ENCODE measurements around the gene STK33. TPM values are rescaled to one million over a fixed set of nuclear protein-coding genes. Genes with fewer than 3 reads are reported as not detected.

STK33 gene
- total RNA-seq, 1 experiment from 2014 or later: 10.9 TPM

- Histone ChIP-seq H3K27me3 (ENCODE audit: insufficient read depth, low read length) (no peaks in the 10 kb centered on the region), H3K4me1 (ENCODE audit: control insufficient read depth in 1 of 2, insufficient read depth in 2 of 2, low read length in 2 of 2) (no peaks in the 10 kb centered on the region), H3K36me3 (ENCODE audit: control insufficient read depth in 1 of 2, insufficient read depth in 2 of 2, low read length in 2 of 2) (peaks cover 0 to 1% of the 10 kb centered on the region in 2 experiments; a peak in 1 of 4 replicates), H3K4me3 (replicated peaks in 1 of 2; ENCODE audit: low read depth in 1 of 2, low read length in 2 of 2) (no peak overlapping the region), H3K27ac (ENCODE audit: low read depth, low read length) (no peak overlapping the region), H3K9me2 (ENCODE audit: insufficient read depth) (no peaks in the 10 kb centered on the region), H3K79me2 (ENCODE audit: insufficient read depth, low read length) (no peaks in the 10 kb centered on the region), H2AFZ (ENCODE audit: low read depth, low read length, poor library complexity, severe bottlenecking) (no peak overlapping the region), H3K9ac (ENCODE audit: low read length) (no peak overlapping the region), H3K9me3 (ENCODE audit: control insufficient read depth in 1 of 2, insufficient read depth in 1 of 2, low read depth in 1 of 2, low read length in 2 of 2) (no peaks in the 10 kb centered on the region), H4K20me1 (ENCODE audit: insufficient read depth) (no peaks in the 10 kb centered on the region; the same call in 1 of the 2 replicates), H3K4me2 (ENCODE audit: low read length) (no peak overlapping the region)
- ChIA-PET CTCF (no interaction called here), RAD21 (ENCODE audit: low non-redundant PET in 1 of 2, low total read pairs in 2 of 2, uncharacterized antibody in 2 of 2, unreplicated experiment in 2 of 2) (no interaction called here), POLR2A (no interaction called here)
- no peak for DNase-seq (ENCODE audit: low read depth, low spot score)
- intact Hi-C loops (cut with micrococcal nuclease): no loop called here
- TF ChIP-seq ELF1 (IDR thresholded peaks at IDR 0.05; ENCODE audit: borderline replicate concordance, low read depth): no peak
- TF ChIP-seq ZFX (IDR thresholded peaks at IDR 0.05): no peak
- no peak for TF ChIP-seq SRF (IDR thresholded peaks at IDR 0.05; ENCODE audit: low read depth)
- TF ChIP-seq POLR2A (IDR thresholded peaks at IDR 0.05; ENCODE audit: borderline replicate concordance, extremely low read depth, insufficient read depth, insufficient read length): no peak
- TF ChIP-seq ATF3 (IDR thresholded peaks at IDR 0.05): no peak
- TF ChIP-seq JUND (IDR thresholded peaks at IDR 0.05): no peak
- TF ChIP-seq ZBTB33 (IDR thresholded peaks at IDR 0.05; ENCODE audit: extremely low read depth, insufficient replicate concordance, low read length): no peak
- BruUV-seq (replicated peaks): no TSS peak
- no peak for ATAC-seq
These were observed 164.5 kb downstream of the STK33 start for GRCh38 chr11:8429483-8429882.

GRCh38 chr11:8426076-8426475 lies 168.0 kb downstream of the STK33 start:
- no peak for TF ChIP-seq FOSL1 (IDR thresholded peaks at IDR 0.05; ENCODE audit: low read depth)
- no peak for TF ChIP-seq EZH2 (IDR thresholded peaks at IDR 0.05)
- TF ChIP-seq SRF (IDR thresholded peaks at IDR 0.05; ENCODE audit: low read depth): no peak
- TF ChIP-seq ZBTB33 (IDR thresholded peaks at IDR 0.05; ENCODE audit: extremely low read depth, insufficient replicate concordance, low read length): no peak
- no peak for TF ChIP-seq ELF1 (IDR thresholded peaks at IDR 0.05; ENCODE audit: borderline replicate concordance, low read depth)
- TF ChIP-seq YY1 (IDR thresholded peaks at IDR 0.05; ENCODE audit: extremely low read depth, insufficient replicate concordance, low read depth, low read length): no peak
- TF ChIP-seq EGR1 (IDR thresholded peaks at IDR 0.05; ENCODE audit: low read depth): no peak
- TF ChIP-seq SP1 (IDR thresholded peaks at IDR 0.05; ENCODE audit: low read depth): no peak
- TF ChIP-seq ZFX (IDR thresholded peaks at IDR 0.05): no peak
- TF ChIP-seq RAD21 (IDR thresholded peaks at IDR 0.05; ENCODE audit: low read depth): no peak
- ChIA-PET CTCF (no interaction called here), POLR2A (no interaction called here), RAD21 (ENCODE audit: low non-redundant PET in 1 of 2, low total read pairs in 2 of 2, uncharacterized antibody in 2 of 2, unreplicated experiment in 2 of 2) (no interaction called here)
- Histone ChIP-seq H3K4me2 (ENCODE audit: low read length) (no peak overlapping the region), H2AFZ (ENCODE audit: low read depth, low read length, poor library complexity, severe bottlenecking) (no peak overlapping the region), H3K36me3 (ENCODE audit: control insufficient read depth in 1 of 2, insufficient read depth in 2 of 2, low read length in 2 of 2) (no peaks in the 10 kb centered on the region), H3K4me3 (replicated peaks in 1 of 2; ENCODE audit: low read depth in 1 of 2, low read length in 2 of 2) (no peak overlapping the region), H3K27me3 (ENCODE audit: insufficient read depth, low read length) (no peaks in the 10 kb centered on the region), H4K20me1 (ENCODE audit: insufficient read depth) (no peaks in the 10 kb centered on the region), H3K9me3 (ENCODE audit: control insufficient read depth in 1 of 2, insufficient read depth in 1 of 2, low read depth in 1 of 2, low read length in 2 of 2) (no peaks in the 10 kb centered on the region), H3K9me2 (ENCODE audit: insufficient read depth) (no peaks in the 10 kb centered on the region), H3K27ac (ENCODE audit: low read depth, low read length) (no peak overlapping the region), H3K4me1 (ENCODE audit: control insufficient read depth in 1 of 2, insufficient read depth in 2 of 2, low read length in 2 of 2) (no peaks in the 10 kb centered on the region), H3K79me2 (ENCODE audit: insufficient read depth, low read length) (no peaks in the 10 kb centered on the region), H3K9ac (ENCODE audit: low read length) (no peak overlapping the region)
- no peak for ATAC-seq
- no TSS peak for BruUV-seq (replicated peaks)
- no peak for DNase-seq (ENCODE audit: low read depth, low spot score)
- intact Hi-C loops (cut with micrococcal nuclease): no loop called here
